Activated CD8-positive, alpha-beta T cell treated with anti-CD3 and anti-CD28 coated beads for 36 hours (primary cell): ENCODE results near the gene PCDHGA3. TPM values are rescaled to one million over a fixed set of nuclear protein-coding genes. Genes with fewer than 3 reads are reported as not detected.

Experiments
- ATAC-seq: fragments of 200-7000 bp; cut with Tn5 transposase; one replicate; pipeline ENCODE4 v1.10.0; 2021; ENCODE audit warnings: mild to moderate bottlenecking, moderate library complexity
- CTCF ChIA-PET: fragments of 350-600 bp; sonication (Branson Sonifier 250); formaldehyde crosslinking; loops from one replicate; lab custom pipeline; 2021; ENCODE audit warnings: antibody characterized with exemption; lab: Charles Lee
- POLR2A ChIA-PET: fragments of 350-600 bp; sonication (Branson Sonifier 250); formaldehyde crosslinking; loops from one replicate; lab custom pipeline; 2021; ENCODE audit warnings: antibody characterized with exemption; lab: Charles Lee
- DNase-seq: peaks from one replicate; pipeline ENCODE4 v3.0.0-alpha.2; 2020
- H3K27ac Mint-ChIP-seq: one replicate; pipeline ENCODE4 v1.8.0; 2021; ENCODE audit warnings: mild to moderate bottlenecking, mixed read lengths
- H3K27me3 Mint-ChIP-seq: one replicate; pipeline ENCODE4 v1.8.0; 2021; ENCODE audit warnings: mixed read lengths
- H3K36me3 Mint-ChIP-seq: one replicate; pipeline ENCODE4 v1.8.0; 2021; ENCODE audit warnings: low read depth, mixed read lengths
- H3K4me1 Mint-ChIP-seq: one replicate; pipeline ENCODE4 v1.8.0; 2021; ENCODE audit warnings: low read depth, mixed read lengths
- H3K4me3 Mint-ChIP-seq: one replicate; pipeline ENCODE4 v1.8.0; 2021; ENCODE audit warnings: mild to moderate bottlenecking, moderate library complexity, mixed read lengths
- H3K9me3 Mint-ChIP-seq: one replicate; pipeline ENCODE4 v1.8.0; 2021; ENCODE audit warnings: mixed read lengths
- intact Hi-C: fragments of 100-400 bp; cut with micrococcal nuclease; formaldehyde crosslinking; loops from one replicate; pipeline ENCODE4 v1.10.0; 2022
- total RNA-seq, 2 experiments: library from RNA; stranded (reverse); gene quantifications; one replicate each; pipeline ENCODE4 v1.2.3, GENCODE V29; 2021
- TF ChIP-seq, protein P1 (sequence below): fragments of 200-600 bp; IDR thresholded peaks from one replicate; pipeline ENCODE4 v1.8.0; 2022; ENCODE audit warnings: antibody characterized with exemption, mild to moderate bottlenecking

Gene PCDHGA3
- total RNA-seq, 2 experiments from 2014 or later: not detected

GRCh38 chr5:141356133-141356532, 12.5 kb downstream of the PCDHGA3 start:
- Mint-ChIP-seq H3K36me3 (peaks cover 22% of the 10 kb centered on the region), H3K4me1 (no peaks in the 10 kb centered on the region), H3K4me3 (no peak overlapping the region), H3K27ac (no peak overlapping the region), H3K9me3 (peaks cover 31% of the 10 kb centered on the region), H3K27me3 (peaks cover 59% of the 10 kb centered on the region)
- CTCF ChIA-PET: interaction anchor here (1.0 to 2.2 kb wide), 9 partner anchors 8 to 201 kb away, joined by 3 to 8 read pairs (median 4); partner anchors contain the start of genes PCDHGA3, PCDHGA5 and PCDHGB3
- TF ChIP-seq, protein P1, sequence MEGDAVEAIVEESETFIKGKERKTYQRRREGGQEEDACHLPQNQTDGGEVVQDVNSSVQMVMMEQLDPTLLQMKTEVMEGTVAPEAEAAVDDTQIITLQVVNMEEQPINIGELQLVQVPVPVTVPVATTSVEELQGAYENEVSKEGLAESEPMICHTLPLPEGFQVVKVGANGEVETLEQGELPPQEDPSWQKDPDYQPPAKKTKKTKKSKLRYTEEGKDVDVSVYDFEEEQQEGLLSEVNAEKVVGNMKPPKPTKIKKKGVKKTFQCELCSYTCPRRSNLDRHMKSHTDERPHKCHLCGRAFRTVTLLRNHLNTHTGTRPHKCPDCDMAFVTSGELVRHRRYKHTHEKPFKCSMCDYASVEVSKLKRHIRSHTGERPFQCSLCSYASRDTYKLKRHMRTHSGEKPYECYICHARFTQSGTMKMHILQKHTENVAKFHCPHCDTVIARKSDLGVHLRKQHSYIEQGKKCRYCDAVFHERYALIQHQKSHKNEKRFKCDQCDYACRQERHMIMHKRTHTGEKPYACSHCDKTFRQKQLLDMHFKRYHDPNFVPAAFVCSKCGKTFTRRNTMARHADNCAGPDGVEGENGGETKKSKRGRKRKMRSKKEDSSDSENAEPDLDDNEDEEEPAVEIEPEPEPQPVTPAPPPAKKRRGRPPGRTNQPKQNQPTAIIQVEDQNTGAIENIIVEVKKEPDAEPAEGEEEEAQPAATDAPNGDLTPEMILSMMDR: no peak
- DNase-seq (no peak), ATAC-seq (no peak)
- intact Hi-C loops: no loop called here
- POLR2A ChIA-PET: no interaction called here

DNA sequence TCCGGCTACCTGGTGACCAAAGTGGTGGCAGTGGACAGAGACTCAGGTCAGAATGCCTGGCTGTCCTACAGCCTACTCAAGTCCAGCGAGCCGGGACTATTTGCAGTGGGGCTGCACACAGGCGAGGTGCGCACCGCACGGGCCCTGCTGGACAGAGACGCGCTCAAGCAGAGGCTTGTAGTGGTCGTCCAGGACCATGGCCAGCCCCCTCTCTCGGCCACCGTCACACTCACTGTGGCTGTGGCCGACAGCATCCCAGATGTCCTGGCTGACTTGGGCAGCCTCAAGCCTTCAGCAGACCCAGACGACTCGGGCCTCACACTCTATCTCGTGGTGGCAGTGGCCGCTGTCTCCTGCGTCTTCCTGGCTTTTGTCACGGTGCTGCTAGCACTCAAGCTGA, 13.3 kb downstream of the PCDHGA3 start:
- peaks cover 35% of the 10 kb centered on the region for H3K9me3 Mint-ChIP-seq
- no peak overlapping the region for H3K4me3 Mint-ChIP-seq
- H3K4me1 Mint-ChIP-seq: no peaks in the 10 kb centered on the region
- intact Hi-C loops: no loop called here
- ChIA-PET CTCF (no interaction called here), POLR2A (no interaction called here)
- H3K27me3 Mint-ChIP-seq: peaks cover 62% of the 10 kb centered on the region
- H3K36me3 Mint-ChIP-seq: peaks cover 24% of the 10 kb centered on the region
- ATAC-seq: no peak
- TF ChIP-seq, protein P1: no peak
- no peak overlapping the region for H3K27ac Mint-ChIP-seq
- no peak for DNase-seq

GRCh38 chr5:141359790-141360426, 16.3 kb downstream of the PCDHGA3 start, which contains the start of gene PCDHGB2:
Gene PCDHGB2 (plus strand): TSS chr5:141359994. CDS start chr5:141360136, 142 bp downstream.
- H3K27me3 Mint-ChIP-seq: peaks cover 69% of the 10 kb centered on the region
- H3K4me1 Mint-ChIP-seq: no peaks in the 10 kb centered on the region
- H3K4me3 Mint-ChIP-seq: peak within 1 kb of the TSS; percentile 70
- intact Hi-C loops: no loop called here
- ChIA-PET CTCF (interaction anchor here (0.6 to 1.9 kb wide), 9 partner anchors 10 to 196 kb away, joined by 3 to 8 read pairs (median 4); partner anchors contain the start of genes PCDHGA10, PCDHGA3, PCDHGB1 and PCDHGB3), POLR2A (no interaction called here)
- TF ChIP-seq, protein P1: peak; percentile 56
- H3K27ac Mint-ChIP-seq: no peak within 1 kb of the TSS
- DNase-seq: peak; percentile 16
- no peak for ATAC-seq
- H3K9me3 Mint-ChIP-seq: peaks cover 35% of the 10 kb centered on the region
- peaks cover 19% of the 10 kb centered on the region for H3K36me3 Mint-ChIP-seq

- Mint-ChIP-seq H3K27me3 (peaks cover 71% of the 10 kb centered on the region), H3K4me3 (peak overlapping the region; percentile 70), H3K27ac (no peak overlapping the region), H3K36me3 (peaks cover 25% of the 10 kb centered on the region), H3K9me3 (peaks cover 39% of the 10 kb centered on the region), H3K4me1 (no peaks in the 10 kb centered on the region)
- ATAC-seq (no peak), DNase-seq (no peak)
- intact Hi-C loops: no loop called here
- POLR2A ChIA-PET: no interaction called here
- CTCF ChIA-PET: interaction anchor here (0.7 to 1.9 kb wide), 5 partner anchors 9 to 52 kb away, joined by 3 to 8 read pairs (median 6); partner anchors contain the start of genes PCDHGA10, PCDHGA3, PCDHGB1 and PCDHGB3
- TF ChIP-seq, protein P1: no peak
These were observed 17.1 kb downstream of the PCDHGA3 start for GRCh38 chr5:141360685-141361084.

DNA sequence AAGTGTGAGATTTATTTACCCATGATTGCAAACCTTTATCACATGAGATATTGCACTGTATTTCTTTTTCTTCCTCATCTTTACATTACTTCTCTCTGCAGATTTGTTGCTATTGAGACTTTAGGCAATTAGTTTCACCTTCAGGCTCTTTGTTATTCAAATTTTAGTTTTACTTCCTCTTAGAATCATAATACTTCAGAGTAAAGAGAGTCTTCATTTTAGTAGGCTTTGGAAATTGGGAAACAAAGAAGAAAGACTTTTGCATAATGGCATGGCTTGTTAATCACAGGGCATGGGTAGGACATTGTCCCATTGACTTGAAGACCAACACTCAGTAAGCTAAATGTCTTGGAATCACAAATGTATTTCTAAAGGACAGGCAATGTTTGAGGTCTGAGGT, 19.1 kb downstream of the PCDHGA3 start:
- peaks cover 32% of the 10 kb centered on the region for H3K9me3 Mint-ChIP-seq
- CTCF ChIA-PET: no interaction called here

More for the DNA sequence above, 19.1 kb downstream of the PCDHGA3 start:
- Mint-ChIP-seq H3K4me1 (no peaks in the 10 kb centered on the region), H3K27ac (no peak overlapping the region), H3K27me3 (peaks cover 70% of the 10 kb centered on the region), H3K36me3 (peaks cover 24% of the 10 kb centered on the region), H3K4me3 (no peak overlapping the region)
- POLR2A ChIA-PET: interaction anchor here (1.3 kb wide), 1 partner anchor 29 kb away, joined by 4 read pairs; no protein-coding TSS in a partner anchor
- DNase-seq: no peak
- no peak for ATAC-seq
- TF ChIP-seq, protein P1: no peak
- intact Hi-C loops: no loop called here
